ENCODE results near the gene COX7A2. TPM values are rescaled to one million over a fixed set of nuclear protein-coding genes. Genes with fewer than 3 reads are reported as not detected.

COX7A2 gene
- total RNA-seq, 2 donors from 2014 or later, result 795 to 814 TPM

GRCh38 chr6:75283907-75284631 is 40.5 kb upstream of the COX7A2 start:
- peak overlapping the region; percentile 92 for H3K27ac ChIP-seq
- no peaks in the 10 kb centered on the region for H3K9me3 ChIP-seq
- TF ChIP-seq CTCF (IDR thresholded peaks at IDR 0.05), result no peak
- intact Hi-C loops (cut with DNase I), result no loop called here
- peak overlapping the region; percentile 73 to 86 for H3K9ac ChIP-seq (ENCODE audit: low read depth in 2 of 2, low read length in 2 of 2)
- peak; percentile 23 for DNase-seq
- H3K4me1 ChIP-seq, result no peaks in the 10 kb centered on the region
- H3K36me3 ChIP-seq, result no peaks in the 10 kb centered on the region
- no peaks in the 10 kb centered on the region for H3K27me3 ChIP-seq
- H3K4me3 ChIP-seq, result peak overlapping the region; percentile 86

- Histone ChIP-seq H3K9me3 (no peaks in the 10 kb centered on the region), H3K9ac (ENCODE audit: low read depth in 2 of 2, low read length in 2 of 2) (no peak overlapping the region), H3K27me3 (no peaks in the 10 kb centered on the region), H3K4me3 (no peak overlapping the region), H3K27ac (no peak overlapping the region), H3K4me1 (no peaks in the 10 kb centered on the region), H3K36me3 (no peaks in the 10 kb centered on the region)
- TF ChIP-seq CTCF (IDR thresholded peaks at IDR 0.05), result no peak
- intact Hi-C loops (cut with DNase I), result no loop called here
- DNase-seq, result no peak
Observed at GRCh38 chr6:75282706-75283105, 39.1 kb upstream of the COX7A2 start.

GRCh38 chr6:75281653-75282052 is 38.1 kb upstream of the COX7A2 start:
- H3K4me3 ChIP-seq, result no peak overlapping the region
- DNase-seq, result no peak
- TF ChIP-seq CTCF (IDR thresholded peaks at IDR 0.05), result no peak
- H3K27ac ChIP-seq, result no peak overlapping the region
- no peaks in the 10 kb centered on the region for H3K36me3 ChIP-seq
- H3K4me1 ChIP-seq, result no peaks in the 10 kb centered on the region
- no peaks in the 10 kb centered on the region for H3K27me3 ChIP-seq
- no peak overlapping the region for H3K9ac ChIP-seq (ENCODE audit: low read depth in 2 of 2, low read length in 2 of 2)
- intact Hi-C loops (cut with DNase I), result no loop called here
- H3K9me3 ChIP-seq, result no peaks in the 10 kb centered on the region

GRCh38 chr6:75280131-75280855 is 36.7 kb upstream of the COX7A2 start:
- no peak overlapping the region for H3K9ac ChIP-seq (ENCODE audit: low read depth in 2 of 2, low read length in 2 of 2)
- intact Hi-C loops (cut with DNase I), result no loop called here
- H3K27ac ChIP-seq, result no peak overlapping the region
- no peaks in the 10 kb centered on the region for H3K27me3 ChIP-seq
- H3K4me3 ChIP-seq, result no peak overlapping the region
- H3K9me3 ChIP-seq, result no peaks in the 10 kb centered on the region
- H3K36me3 ChIP-seq, result no peaks in the 10 kb centered on the region
- DNase-seq, result no peak
- no peak for TF ChIP-seq CTCF (IDR thresholded peaks at IDR 0.05)
- no peaks in the 10 kb centered on the region for H3K4me1 ChIP-seq

GRCh38 chr6:75279418-75279817 is 35.8 kb upstream of the COX7A2 start:
- no peak for TF ChIP-seq CTCF (IDR thresholded peaks at IDR 0.05)
- intact Hi-C loops (cut with DNase I), result no loop called here
- H3K27ac ChIP-seq, result no peak overlapping the region
- H3K4me3 ChIP-seq, result no peak overlapping the region
- no peaks in the 10 kb centered on the region for H3K4me1 ChIP-seq
- H3K36me3 ChIP-seq, result no peaks in the 10 kb centered on the region
- no peaks in the 10 kb centered on the region for H3K9me3 ChIP-seq
- no peak overlapping the region for H3K9ac ChIP-seq (ENCODE audit: low read depth in 2 of 2, low read length in 2 of 2)
- H3K27me3 ChIP-seq, result no peaks in the 10 kb centered on the region
- DNase-seq, result no peak

Data from colonic mucosa (tissue), 4 donors.